Hematopoietic multipotent progenitor cell treated with erythropoietin and hydrocortisone succinate and interleukin-3 and kit ligand, for 17 days (in vitro differentiated cells): ENCODE measurements around the gene ABCD3.

Source experiments
- DNase-seq: peaks from one replicate; pipeline ENCODE4 v3.0.0-alpha.2; 2015; ENCODE audit warnings: low spot score

Gene ABCD3

DNA sequence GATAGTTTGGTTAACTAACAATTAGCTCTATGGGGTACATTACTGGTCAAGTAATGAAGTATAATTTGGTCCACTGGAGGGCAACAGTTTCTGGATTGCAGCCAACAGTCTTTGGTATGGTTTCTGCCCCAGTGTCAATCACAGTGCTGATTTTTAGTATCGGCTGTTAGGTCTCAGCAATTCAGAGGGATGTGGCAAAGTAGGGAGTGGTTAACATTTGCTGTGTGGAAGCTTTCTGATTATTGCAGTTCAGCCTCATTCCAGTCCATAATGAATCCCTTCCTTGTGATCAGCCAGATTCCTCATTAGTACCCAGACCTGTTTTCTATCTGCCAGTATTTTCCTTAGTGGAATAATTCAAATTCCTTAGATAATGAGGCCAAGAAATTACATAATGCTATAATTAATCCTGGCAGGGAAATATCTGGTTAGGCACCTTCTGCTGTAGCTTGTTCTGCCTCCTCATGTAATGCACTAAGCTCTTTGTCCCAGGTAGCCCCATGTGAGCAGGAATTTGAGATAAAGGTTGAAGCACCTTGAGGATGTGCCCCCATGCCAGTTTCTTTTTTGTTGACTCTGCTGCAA is 109.3 kb downstream of the ABCD3 start:
- no peak for DNase-seq

DNA sequence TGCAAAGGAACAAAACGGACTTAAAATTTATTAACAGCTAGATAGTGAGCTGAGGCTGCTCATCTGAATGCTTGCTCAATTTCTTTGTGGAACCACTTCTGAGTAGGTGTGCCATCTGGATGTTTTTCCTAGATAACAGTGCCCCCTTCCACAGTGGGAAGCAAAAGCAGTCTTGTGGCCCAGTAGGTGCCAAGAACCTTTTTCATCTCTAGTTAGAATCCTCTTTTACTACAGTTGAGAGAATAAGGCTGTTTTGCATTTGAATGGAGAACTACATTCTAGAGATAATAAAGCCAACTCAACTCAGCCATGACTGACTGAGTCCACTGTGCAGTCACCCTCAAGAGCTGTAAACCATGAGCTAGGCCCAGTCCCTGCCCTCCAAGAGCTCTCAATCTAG is 110.1 kb downstream of the ABCD3 start:
- no peak for DNase-seq

DNA sequence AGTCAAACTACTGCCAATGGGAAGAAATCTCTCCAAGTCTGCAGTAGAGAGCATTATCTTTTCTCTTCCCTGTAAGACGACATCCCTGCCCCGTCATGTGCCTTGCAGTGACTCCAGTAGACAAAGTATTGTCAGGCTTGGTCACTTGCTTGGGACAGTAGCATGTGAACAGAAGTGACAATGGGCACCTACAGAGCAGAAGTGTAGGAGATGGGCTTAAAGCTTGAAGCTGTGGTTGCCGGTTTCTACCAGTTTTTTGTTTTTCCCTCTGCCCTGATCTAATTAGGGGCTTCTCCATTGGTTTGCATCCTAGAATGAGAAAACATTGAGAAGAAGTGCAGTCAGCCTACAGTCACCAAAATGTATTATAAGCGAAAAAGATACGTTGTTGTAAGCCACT is 110.6 kb downstream of the ABCD3 start:
- DNase-seq = no peak

DNA sequence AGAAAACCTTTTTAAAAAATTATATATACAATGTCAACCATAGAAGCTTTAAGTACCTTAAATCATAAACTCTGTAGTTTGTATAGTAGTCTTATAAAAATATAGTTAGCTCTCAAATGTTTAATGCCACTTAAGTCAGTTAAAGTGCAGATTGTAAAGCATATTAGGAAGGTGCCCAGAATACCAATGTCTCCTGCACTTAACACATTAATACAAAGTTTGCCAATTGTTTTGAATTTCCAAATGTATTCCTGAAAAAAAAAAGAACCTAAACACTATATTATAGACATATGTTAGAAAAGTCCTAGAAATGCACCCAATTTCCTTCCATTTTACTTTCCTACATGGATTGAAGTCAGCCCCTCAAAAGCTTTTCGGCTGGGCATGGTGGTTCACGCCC is 111.2 kb downstream of the ABCD3 start:
- DNase-seq = no peak

DNA sequence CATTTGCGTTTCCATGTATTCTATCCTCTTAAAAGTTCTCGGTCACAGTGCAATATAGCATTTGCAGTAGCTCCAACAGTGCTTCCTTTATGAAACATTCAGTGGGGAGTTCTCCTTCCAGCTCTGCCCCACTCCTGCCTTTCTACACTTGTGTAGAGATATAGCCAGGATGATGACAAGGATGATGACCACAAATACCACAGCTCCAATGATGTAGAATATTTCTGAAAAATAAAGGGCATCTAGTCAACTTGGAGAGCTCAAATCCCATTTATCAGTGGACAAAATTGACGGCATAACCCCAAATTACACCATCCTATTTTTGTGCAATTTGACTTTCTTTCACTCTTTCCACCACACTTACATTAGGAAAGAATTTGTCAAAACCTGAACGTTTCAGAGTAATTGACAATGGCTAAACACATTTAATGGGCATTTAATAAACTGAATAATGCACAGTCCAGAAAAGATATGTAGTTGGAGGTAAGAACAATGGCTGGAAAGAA is 112.2 kb downstream of the ABCD3 start:
- no peak for DNase-seq

DNA sequence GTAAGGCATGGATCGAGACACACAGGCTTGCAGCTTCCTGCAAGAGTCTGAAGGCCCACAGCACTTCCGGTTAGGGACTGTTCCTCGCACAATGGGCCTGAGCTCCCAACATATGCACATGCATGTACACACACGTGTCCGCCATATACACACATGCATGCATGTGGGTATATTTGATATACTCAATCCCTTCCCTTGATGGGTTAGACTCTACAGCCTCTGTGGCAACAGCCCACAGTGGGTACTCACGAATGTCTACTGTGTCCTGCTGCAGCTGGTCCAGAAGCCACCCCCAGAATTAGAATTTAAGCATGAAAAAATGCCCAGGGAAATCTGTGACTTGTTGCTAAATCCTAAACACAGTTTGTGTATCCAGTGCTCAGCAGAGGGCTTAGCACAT is 113.5 kb downstream of the ABCD3 start:
- no peak for DNase-seq

DNA sequence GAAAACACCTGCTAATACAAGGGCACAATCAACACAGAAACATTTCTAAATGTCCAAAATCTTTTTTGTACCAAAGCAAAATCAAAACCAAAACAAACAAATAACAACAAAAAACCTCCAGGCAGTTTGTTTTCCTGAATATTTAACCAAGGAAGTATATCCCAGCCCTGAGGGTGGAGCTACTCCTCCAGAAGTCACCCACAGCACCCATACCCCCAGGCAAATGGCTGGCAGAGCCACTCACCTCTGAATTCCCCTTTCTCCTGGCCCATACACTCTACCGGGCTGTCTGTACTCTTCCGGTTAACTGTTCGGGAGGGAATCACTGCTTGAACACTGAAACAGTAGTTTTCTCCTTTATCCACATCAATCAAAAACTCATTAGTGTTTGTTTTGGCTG is 113.9 kb downstream of the ABCD3 start:
- DNase-seq = no peak

DNA sequence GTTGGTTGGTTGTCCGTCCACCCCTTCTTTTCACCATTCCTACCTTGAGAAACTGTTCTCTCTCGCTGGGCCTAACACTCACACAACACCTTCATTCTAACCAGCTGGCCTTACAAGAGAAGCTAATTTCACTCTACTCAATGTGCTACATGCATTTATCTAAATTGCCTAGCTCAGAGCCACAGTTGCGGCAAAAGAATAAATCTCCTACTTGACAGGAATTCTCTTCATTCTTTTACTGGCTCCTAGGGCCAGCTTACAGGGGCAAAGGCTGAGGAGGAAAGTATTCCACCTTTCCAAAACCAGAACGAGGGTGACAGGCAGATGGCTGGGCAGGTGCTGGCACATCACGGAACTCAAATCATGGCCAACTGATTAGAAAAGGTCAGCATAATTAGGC is 116.9 kb downstream of the ABCD3 start:
- no peak for DNase-seq

DNA sequence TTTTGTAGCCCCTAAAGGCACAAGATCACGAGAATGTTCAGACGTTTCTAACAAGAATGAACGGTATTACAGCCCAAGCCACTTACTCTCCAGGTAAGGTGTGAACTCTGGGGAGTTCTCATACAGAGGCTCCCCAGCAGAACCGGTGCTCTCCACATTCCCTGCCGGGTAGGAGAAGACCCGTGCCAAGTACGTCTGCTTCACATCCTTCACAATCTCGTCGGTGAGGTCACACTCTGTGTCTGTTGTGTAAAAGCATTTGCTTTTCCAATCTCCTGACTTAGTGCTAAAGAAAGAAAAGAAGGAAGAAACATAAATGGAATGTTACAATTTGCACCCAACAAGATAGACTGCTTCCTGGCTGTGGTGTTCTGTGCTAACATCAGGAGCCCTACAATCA is 117.7 kb downstream of the ABCD3 start:
- DNase-seq = no peak

DNA sequence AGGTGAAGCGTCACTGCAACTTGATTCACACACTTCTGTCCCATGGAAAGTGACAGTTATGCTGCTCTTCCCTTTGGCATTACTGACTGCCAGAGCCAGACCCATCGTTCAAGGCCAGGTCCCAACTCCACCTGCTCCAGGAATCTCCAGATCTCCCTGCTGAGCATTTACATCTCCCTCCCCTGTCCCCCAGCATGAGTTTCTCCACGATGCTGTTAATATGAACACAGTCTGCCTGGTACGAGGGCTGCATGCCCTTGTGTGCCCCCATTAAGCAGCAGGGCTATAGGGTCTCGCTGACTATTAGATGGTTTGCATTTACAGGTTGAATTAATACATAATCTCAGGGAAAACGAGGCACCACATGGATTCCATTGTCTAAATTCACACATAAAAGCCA is 119.1 kb downstream of the ABCD3 start:
- no peak for DNase-seq

DNA sequence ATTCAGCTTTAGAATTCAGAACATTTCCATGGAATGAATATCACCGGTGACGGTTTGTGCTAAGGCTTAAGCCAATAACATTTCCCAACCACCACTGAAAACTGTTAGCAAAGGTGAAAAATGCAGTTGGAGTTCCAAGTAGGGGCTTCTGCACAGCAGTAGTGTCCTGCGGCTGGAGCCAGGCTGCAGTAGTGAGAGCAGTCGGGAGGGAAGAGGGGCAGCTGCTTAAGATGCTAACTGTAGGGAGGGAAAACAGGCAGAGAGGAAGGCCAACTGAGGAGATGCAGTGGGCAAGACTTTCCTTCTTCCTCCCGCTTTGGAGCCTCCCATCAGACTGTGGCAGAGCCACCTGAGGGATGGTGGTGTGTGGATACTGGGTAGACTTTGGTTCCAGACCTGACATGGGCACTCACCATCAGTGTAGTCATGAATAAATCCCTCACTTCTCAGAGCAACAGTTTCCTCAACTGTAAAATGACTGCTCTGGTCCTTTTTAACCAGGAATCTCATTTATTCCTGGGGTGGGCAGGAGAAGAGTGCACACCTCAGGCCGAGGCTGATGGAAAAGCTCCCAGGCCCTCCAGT is 120.1 kb downstream of the ABCD3 start:
- no peak for DNase-seq

DNA sequence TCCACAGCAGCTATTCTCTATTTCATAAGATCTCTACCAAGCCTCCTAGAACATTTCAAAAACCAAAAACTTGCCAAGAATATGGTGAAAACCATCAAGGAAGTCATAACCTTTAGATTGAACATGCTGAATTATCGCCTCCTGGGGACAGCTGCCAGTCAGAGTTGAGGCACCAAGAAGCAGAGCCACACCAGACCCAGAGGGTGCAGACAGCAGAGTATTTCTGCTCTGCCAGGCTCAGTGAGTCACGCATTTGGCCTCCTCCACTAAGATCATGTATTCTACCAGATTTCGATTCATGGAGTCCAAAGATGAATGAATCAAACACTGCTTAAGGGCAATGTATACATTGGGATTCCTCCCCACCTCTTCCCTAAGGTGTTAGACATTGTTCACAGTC is 121.3 kb downstream of the ABCD3 start:
- DNase-seq = no peak

DNA sequence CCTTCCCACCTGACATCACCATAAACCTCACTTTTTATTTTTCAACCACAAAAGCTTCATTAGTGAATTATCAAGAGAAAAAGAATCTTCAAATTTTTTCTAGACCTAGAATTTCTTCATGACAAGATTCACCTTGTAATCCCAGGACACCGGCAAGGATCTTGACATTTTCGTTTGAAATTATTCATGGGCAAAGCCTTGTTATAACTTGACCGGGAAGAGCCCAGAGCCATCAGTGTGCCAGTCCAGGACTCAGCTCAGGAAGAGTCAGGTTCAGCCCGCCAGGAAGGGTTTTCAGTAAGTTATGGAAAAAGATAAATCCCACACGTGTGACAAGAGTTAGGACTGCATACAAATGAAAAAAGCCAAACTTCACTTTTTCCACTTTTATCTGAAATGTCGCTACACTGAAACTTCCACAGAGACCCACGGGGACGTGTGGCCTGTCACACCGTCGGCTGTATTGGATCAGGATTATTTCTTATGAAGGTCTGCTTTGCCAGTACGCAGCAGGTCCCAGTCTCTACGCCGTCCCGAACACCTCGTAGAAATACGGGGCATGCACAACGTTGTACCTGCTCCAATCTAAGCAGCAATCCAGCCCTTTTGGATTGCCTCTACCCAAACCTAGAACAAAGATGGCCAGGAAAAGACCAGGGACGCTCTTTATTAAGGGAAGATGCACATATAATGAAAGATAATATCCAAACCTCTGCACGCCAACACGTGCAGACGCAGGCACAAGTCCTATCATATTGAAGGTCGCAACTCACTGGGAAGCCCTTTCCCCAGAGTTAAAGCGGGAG is 122.5 kb downstream of the ABCD3 start:
- no peak for DNase-seq

DNA sequence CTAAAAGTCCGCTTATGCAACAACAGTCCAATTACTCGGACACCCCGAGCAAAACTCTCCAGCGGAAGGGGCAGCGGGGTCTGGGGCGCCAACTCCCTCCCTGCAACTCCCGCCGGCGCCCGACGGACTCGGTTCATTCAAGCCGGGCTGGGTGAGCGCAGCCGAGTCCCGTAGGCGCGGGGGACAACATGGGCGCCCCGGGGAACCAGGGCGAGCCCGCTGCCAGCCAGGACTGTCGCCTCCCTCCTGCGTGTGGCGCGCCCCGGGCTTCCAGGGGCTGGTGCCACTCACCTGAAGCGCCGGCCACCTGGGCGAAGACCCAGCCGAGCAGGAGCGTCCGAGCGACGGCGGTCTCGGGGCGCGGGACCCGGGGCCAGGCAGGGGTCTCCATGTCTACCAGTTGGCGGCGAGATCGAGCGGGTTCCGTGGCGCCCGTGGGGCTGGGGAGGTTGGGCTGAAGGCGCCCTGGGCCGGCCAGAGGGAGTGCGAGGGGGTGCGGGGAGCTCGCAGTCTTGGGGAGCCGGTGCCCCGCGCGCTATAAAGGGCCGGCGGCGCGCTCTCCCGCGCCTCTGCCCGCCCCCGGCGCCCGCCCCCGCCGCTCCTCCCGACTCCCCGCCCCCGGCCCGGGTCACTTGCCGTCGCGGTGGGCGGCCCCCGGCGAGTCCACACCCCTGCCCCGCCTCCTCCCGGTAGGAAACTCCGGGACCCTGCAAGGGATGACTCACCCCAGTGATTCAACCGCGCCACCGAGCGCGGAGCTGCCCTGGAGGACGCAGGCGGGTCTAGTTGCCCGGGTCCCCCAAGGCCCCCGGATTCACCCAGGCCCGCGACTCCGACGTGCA is 123.3 kb downstream of the ABCD3 start, which contains the start of gene F3:
Gene F3 (minus strand): TSS at position 514 of the 842 bp plus-strand sequence. CDS start 123 bp downstream, at position 391.
- no peak for DNase-seq

DNA sequence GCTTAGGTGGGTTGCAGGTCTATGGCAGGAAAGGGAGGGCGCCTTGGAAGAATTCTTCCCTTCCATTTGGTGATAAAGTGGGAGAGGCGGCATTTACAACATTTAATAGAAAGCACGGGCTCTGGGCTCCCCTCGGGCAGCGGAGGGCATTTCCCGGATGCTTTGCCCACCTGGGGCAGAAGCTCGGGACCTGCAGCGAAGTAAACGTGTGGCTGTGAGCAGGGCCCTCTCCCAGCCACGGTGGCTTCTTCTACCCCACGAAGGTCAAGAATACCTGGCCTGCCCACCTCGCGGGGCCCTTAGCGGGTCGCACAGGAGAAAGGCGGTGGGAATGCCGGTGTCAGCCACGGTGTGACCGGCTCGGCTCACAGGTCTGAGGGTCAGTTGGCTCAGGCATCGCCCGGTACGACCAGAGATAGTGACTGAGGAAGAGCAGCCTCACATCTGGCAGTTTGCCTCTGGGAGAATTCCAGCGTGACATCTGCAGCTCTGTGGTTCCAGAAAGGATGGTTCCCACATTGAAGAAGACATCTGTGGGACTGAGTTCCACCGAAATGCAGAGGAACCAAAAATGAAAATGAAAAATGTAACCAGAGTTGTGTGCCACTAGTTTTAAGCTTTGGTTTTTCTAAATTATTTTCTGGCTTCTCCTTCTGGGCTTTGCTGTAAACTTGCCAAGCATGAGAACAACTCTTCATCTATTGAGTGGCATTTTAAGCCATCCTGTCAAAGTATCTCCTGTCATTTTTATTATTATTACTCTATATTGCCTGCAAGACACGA is 124.1 kb downstream of the ABCD3 start:
- no peak for DNase-seq

DNA sequence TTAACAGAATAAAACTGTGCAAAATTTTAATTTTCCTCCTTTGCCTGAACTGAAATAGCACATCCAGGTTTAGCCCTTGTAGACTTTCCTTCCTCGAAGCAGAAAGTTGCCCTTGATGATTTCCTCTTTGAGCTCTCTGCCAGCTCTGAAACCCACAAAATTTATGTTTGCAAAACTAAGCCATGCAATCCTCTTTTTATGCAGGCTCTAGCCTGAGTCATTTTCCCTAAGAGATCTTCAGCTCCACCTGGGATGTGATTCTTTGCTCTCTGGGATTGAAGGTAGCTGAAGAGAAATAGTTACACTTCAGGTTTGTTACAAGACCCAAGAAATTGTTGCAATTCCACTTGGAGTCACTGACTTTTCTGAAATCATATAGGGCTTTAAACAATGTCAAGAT is 124.8 kb downstream of the ABCD3 start:
- no peak for DNase-seq

DNA sequence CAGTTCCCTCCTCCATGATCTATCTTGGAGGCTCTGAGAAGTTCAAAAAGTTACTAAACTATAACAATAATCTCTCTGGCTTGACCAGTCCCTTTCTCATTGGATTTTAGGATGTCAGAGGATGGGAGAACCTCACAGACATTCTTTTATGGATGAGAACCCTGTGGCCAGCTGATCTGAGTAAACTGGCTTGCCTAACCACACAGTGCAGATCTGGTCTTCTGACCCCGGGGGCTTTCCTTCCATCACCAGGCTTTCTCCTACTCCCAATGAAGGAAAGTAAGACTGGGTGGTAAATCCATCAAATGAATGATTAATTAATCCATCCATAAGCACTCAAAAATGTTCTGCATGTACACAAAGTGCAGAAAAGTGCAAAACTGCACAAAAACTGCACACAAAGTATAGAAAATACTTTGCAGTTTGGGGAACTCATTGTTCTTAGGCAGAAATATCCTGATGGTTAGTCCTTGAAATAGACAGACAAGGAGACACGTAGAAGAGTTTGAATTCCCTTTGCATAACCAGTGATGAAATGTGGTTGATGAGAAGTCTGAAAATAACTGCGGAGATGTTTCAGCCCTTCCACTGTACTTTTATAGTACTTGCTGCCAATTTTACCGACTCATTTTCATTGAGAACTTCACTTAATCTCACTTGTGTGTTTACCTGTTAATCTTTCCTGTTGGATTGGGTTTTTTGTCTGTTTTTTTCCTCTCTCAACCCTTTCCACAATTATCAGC is 125.9 kb downstream of the ABCD3 start:
- no peak for DNase-seq

DNA sequence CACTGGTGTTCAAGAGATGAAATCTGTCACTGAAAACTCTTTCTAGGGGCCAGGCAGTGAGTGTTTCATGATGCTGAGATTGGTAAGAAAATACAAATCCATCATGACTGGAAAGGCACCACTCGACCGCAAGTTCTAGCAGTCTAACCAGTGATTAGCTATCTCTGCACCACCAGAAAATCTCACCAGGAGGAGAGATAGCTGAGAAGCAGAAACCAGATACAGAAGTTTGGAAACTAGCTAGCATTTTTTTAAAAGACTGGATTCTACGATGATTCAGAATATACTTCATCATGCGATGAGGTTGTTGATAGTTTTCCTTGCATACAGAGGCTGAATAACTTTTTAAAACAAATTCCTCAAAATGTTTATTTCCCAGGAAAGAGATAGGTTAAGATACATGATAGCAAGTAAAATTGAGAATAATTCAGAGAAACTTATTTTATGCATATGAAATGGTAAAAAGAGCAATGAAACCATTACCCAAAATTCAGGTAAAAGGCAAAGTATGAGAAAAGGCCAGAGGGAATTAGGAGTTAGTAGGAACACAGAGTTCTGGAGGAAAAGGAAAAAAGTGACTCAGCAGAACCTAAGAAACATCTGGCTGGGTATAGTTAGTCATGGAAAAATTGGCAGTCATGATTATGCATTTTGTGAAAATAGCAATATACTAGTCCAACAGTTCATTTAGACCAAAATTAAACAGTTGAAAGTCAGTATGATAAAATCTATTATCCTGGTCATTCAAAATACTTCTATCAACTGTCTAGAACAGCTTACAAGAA is 126.7 kb downstream of the ABCD3 start:
- DNase-seq = no peak

DNA sequence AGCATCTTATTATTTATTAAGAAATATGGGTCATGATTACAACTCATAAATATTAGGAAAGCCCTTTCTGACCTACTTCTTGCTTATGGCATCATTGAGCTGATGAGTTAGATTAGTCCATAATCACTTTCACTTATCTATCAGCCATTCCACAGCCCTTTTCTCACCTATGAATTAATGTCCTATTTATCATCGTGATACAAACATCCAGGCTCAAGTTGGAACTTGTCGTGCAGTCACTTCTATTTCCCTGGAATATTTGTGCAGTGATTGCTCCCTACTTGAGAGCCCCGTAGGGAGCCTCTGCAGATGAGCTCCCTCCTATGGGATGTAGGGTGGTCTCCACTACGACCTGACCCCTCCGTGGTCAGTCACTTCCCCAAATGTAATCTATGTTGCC is 131.5 kb downstream of the ABCD3 start:
- DNase-seq = no peak

DNA sequence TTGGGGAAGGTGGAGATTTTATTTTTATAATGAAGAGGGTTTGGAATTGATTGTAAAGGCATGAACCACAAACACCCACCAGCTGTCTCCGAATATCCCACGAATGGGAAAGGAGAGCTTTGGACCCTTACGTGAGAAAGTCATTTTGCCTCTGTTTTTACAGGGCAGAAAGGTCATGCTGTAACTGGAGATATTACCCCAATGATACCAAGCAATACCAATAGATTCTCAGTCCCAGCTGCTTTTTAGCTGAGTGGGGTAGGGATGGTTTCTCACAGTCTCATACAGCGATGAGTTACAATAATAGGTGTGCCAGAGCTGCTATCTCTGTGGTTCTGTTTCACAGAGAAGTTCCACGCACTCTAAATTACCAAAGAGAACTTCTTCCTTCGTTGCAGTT is 132.2 kb downstream of the ABCD3 start:
- DNase-seq = no peak
